ENCODE data around the gene CHCT1. TPM values are rescaled to one million over a fixed set of nuclear protein-coding genes. Genes with fewer than 3 reads are reported as not detected.

The CHCT1 gene
- total and polyA plus RNA-seq, 2 donors (not counting 3 experiments of a cell fraction or from before 2014, with no cell fraction given), result not detected

DNA sequence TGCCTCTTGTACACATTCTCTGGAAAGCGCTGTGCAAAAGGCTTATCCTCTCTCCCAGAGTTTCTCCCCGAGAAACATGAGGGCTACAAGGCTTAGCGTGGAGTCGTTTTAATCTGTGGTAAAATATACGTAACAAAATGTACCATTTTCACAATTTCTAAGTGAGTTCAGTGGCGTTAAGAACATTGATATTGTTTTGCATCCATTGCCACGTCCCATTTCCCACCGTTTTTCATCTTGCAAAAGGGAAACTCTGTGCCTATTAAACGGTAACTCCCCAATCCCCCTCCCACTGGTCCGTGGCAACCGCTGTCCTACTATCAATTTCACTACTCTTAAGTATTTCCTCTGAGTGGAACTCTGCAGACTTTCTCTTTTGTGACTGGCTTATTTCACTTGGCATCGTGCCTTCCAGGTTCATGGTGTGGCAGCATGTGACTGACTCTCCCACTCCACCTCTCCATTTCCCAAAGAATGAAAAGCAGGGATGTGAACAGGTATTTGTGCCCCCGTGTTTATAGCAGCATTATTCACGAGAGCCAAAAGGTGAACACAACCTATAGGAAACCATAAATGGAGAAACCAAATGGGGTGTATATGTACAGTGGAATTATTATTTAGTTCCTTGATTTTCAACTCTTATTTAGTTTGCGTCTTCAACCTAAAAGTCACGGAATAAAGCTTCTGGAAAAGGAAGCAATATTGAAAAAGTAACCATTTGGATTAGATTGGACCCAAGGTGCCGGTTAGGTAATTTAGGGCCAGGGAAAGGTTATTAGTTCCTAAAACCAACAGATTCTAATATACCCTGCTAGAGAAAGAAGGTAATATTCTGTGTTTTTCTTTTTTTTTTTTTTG, 29.2 kb upstream of the CHCT1 start:
- H3K79me2 ChIP-seq (ENCODE audit: control insufficient read depth, insufficient read depth, low read length), result peaks cover 37% of the 10 kb centered on the region
- dilution Hi-C loops (cut with MboI; ENCODE audit: extremely low pct_ligation_motif_present, low sequenced_read_pairs), result no loop called here
- BruUV-seq (replicated peaks), result no TSS peak
- no peaks in the 10 kb centered on the region for H4K20me1 ChIP-seq (replicated peaks; ENCODE audit: control insufficient read depth, extremely low read depth, insufficient read depth, low read length)
- H3K9me1 ChIP-seq (replicated peaks; ENCODE audit: control insufficient read depth, extremely low read depth, insufficient read depth, low read length), result no peaks in the 10 kb centered on the region
- H3K9ac ChIP-seq (replicated peaks; ENCODE audit: extremely low read depth, insufficient read depth, low read length), result peak overlapping the region; percentile 91
- peak overlapping the region; percentile 85 for H2AFZ ChIP-seq (ENCODE audit: low read depth, low read length)
- peaks cover 24% of the 10 kb centered on the region for H3K4me1 ChIP-seq (ENCODE audit: control insufficient read depth, extremely low read depth, insufficient read depth, low read length)
- intact Hi-C loops (cut with micrococcal nuclease), result loop anchor here (1.0 to 10.0 kb wide), 6 partner anchors 28 to 248 kb away; partner anchors contain the start of gene CA4
- DNase-seq (ENCODE audit: low read depth, low spot score) (peak; percentile 80), FAIRE-seq (peak; percentile 72)
- ChIA-PET CTCF (interaction anchor here (1.3 to 3.2 kb wide), 3 partner anchors 25 to 162 kb away, joined by 3 to 17 read pairs (median 7); no protein-coding TSS in a partner anchor), POLR2A (no interaction called here)
- H3K4me3 ChIP-seq (replicated peaks in 1 of 3; ENCODE audit: insufficient read depth in 1 of 3, low read depth in 1 of 3, low read length in 3 of 3), result peak overlapping the region; percentile 59 to 88 (median 83)
- no peaks in the 10 kb centered on the region for H3K27me3 ChIP-seq (ENCODE audit: control insufficient read depth in 2 of 2, insufficient read depth in 2 of 2, low read length in 2 of 2)
- no peaks in the 10 kb centered on the region for H3K9me3 ChIP-seq (replicated peaks; ENCODE audit: control insufficient read depth, insufficient read depth, low read length)
- peak overlapping the region; percentile 89 for H3K4me2 ChIP-seq (ENCODE audit: insufficient read depth, low read length)
- TF ChIP-seq POLR2AphosphoS5 (IDR thresholded peaks at IDR 0.05; ENCODE audit: insufficient read depth, low read depth, low read length), result peak; percentile 33
- peak; percentile 44 for TF ChIP-seq POLR2A (IDR thresholded peaks at IDR 0.05; ENCODE audit: low read depth, low read length)
- TF ChIP-seq, protein P1, sequence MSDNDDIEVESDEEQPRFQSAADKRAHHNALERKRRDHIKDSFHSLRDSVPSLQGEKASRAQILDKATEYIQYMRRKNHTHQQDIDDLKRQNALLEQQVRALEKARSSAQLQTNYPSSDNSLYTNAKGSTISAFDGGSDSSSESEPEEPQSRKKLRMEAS (IDR thresholded peaks at IDR 0.05; ENCODE audit: insufficient read depth, insufficient read length), result peak; percentile 54
- TF ChIP-seq, protein P2, sequence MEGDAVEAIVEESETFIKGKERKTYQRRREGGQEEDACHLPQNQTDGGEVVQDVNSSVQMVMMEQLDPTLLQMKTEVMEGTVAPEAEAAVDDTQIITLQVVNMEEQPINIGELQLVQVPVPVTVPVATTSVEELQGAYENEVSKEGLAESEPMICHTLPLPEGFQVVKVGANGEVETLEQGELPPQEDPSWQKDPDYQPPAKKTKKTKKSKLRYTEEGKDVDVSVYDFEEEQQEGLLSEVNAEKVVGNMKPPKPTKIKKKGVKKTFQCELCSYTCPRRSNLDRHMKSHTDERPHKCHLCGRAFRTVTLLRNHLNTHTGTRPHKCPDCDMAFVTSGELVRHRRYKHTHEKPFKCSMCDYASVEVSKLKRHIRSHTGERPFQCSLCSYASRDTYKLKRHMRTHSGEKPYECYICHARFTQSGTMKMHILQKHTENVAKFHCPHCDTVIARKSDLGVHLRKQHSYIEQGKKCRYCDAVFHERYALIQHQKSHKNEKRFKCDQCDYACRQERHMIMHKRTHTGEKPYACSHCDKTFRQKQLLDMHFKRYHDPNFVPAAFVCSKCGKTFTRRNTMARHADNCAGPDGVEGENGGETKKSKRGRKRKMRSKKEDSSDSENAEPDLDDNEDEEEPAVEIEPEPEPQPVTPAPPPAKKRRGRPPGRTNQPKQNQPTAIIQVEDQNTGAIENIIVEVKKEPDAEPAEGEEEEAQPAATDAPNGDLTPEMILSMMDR (IDR thresholded peaks at IDR 0.05; ENCODE audit: extremely low read depth in 1 of 2, insufficient read depth in 1 of 2, low read depth in 1 of 2, low read length in 2 of 2), result no peak
- H3K36me3 ChIP-seq (ENCODE audit: control insufficient read depth in 2 of 2, extremely low read depth in 1 of 2, insufficient read depth in 2 of 2, low read length in 2 of 2), result no peaks in the 10 kb centered on the region
- H3K27ac ChIP-seq (ENCODE audit: insufficient read depth, low read depth, low read length), result peak overlapping the region; percentile 81
